H1 (cell line): ENCODE results near the gene FRA10AC1. TPM values are rescaled to one million over a fixed set of nuclear protein-coding genes. Genes with fewer than 3 reads are reported as not detected.

Experiments used
- ZNF274 ChIP-seq: IDR thresholded peaks from 2 replicates; pipeline ENCODE4 v1.7.0; 2012; ENCODE audit warnings: low read length, borderline replicate concordance; ENCODE audit errors: extremely low read depth
- polyA plus RNA-seq, 7 experiments: library from polyadenylated mRNA; depleted of rRNA in 3 of 7; stranded (reverse) in 5 of 7; unstranded in 2 of 7; fragments of >200 nt in 5 of 7; fragments of 200-250 nt in 2 of 7; gene quantifications; 1 replicate in 5 of 7; 2 replicates in 1 of 7; 4 replicates in 1 of 7; pipeline versions ENCODE4 v1.2.1 to v1.2.3, GENCODE V29; 2011 to 2013; ENCODE audit warnings: missing spikeins in 2 of 7, mixed read lengths in 2 of 7
- total RNA-seq: library from RNA; stranded (reverse); fragmentation: NEBNext Ultra II Directional; extraction: Animal tissue kit (Norgen Biotek cat#: 25700); gene quantifications from 2 replicates; pipeline ENCODE4 v1.2.1, GENCODE V29; 2021

FRA10AC1 gene
- total and polyA plus RNA-seq, 2 of the 8 experiments (the other 6 are each of a cell fraction or from before 2014, with no cell fraction given): 4.4 to 13.5 TPM

DNA sequence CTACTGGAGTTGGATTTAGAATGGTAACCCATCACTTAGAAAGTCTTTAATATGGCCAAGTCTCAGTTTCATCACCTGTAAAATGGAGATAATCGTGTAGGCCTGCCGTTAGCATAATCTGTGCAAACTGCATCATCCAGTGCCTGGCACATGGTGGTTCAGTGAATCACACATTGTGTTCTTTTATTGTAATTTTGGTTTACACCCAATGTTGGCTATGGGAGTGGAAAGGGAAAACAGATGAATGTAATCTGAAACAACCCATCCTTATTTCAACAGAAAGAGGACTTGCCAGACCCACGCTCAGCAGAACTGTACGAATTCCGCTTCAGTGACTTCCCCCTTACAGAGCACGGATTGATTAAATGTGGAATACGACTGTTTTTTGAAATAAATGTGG lies 62.6 kb downstream of the FRA10AC1 start (continued):
- no peak for TF ChIP-seq ZNF274
